Stomach (tissue), 9 donors: ENCODE measurements around the gene FBXW12. TPM values are rescaled to one million over a fixed set of nuclear protein-coding genes. Genes with fewer than 3 reads are reported as not detected.

ENCODE experiments used
- DNase-seq, 2 donors: peaks; one replicate each; pipeline versions ENCODE4 v3.0.0 to v3.0.0-alpha.2; 2013 to 2019
- H3K27ac ChIP-seq, 5 donors: fragments of 200-600 bp in 4 of 5; sonication (generic) in 4 of 5; one replicate each; pipeline ENCODE4 v1.5.1; 2013 to 2019; ENCODE audit warnings: mild to moderate bottlenecking in 1 of 5, moderate library complexity in 1 of 5
- H3K27me3 ChIP-seq, 3 donors: fragments of 200-600 bp; sonication (generic); one replicate each; pipeline ENCODE4 v1.5.1; 2017 to 2019; ENCODE audit warnings: mixed run types in 1 of 3
- H3K36me3 ChIP-seq, 4 donors: fragments of 200-600 bp; sonication (generic); 1 replicate in 3 of 4; 2 replicates in 1 of 4; pipeline ENCODE4 v1.5.1; 2016 to 2019
- H3K4me1 ChIP-seq, 4 donors: fragments of 200-600 bp; sonication (generic); one replicate each; pipeline ENCODE4 v1.5.1; 2016 to 2019
- H3K4me3 ChIP-seq, 4 donors: fragments of 200-600 bp; sonication (generic) in 3 of 4; one replicate each; pipeline ENCODE4 v1.5.1; 2016 to 2019; ENCODE audit warnings: mild to moderate bottlenecking in 1 of 4
- H3K9me3 ChIP-seq, 4 donors: fragments of 200-600 bp; sonication (generic); one replicate each; pipeline ENCODE4 v1.5.1; 2016 to 2019
- EP300 ChIP-seq: sonication (generic); formaldehyde crosslinking; IDR thresholded peaks from one replicate; pipeline ENCODE4 v1.6.1; 2017; ENCODE audit warnings: antibody characterized with exemption
- POLR2A ChIP-seq, 4 donors: fragments of 450-650 bp; IDR thresholded peaks; one replicate each; pipeline ENCODE4 v1.6.1; 2016; ENCODE audit warnings: antibody characterized with exemption in 4 of 4, control low read depth in 2 of 4, mild to moderate bottlenecking in 1 of 4, moderate library complexity in 1 of 4
- POLR2AphosphoS5 ChIP-seq, 3 donors: sonication (generic); formaldehyde crosslinking; IDR thresholded peaks; one replicate each; pipeline ENCODE4 v1.6.1; 2016; ENCODE audit warnings: antibody characterized with exemption in 3 of 3
- WGBS, 5 donors: extraction: QIAGEN DNeasy Blood & Tissue Kit in 3 of 5; methylation state at CpG; one replicate each; pipeline versions ENCODE4 v1.1.5 to v1.1.7; 2013 to 2018; 5-methylcytosine and 5-hydroxymethylcytosine counted together
- intact Hi-C: fragments of 100-400 bp; cut with DNase I; formaldehyde crosslinking; loops from one replicate; pipeline ENCODE4 v1.15.1; 2023; ENCODE audit warnings: low total_unique reads
- polyA plus RNA-seq, 3 donors: library from polyadenylated mRNA; stranded (reverse); fragments of 200-250 nt; gene quantifications; one replicate each; pipeline ENCODE4 v1.2.3, GENCODE V29; 2013
- total RNA-seq, 5 donors: library from RNA; depleted of rRNA; stranded (reverse); fragments of >200 nt; gene quantifications; one replicate each; pipeline versions ENCODE4 v1.1.0 to v1.2.3, GENCODE V29; 2014 to 2016
- TF ChIP-seq, protein P1 (sequence below), 7 experiments: fragments of 450-650 bp in 4 of 7; fragments of 200-600 bp in 3 of 7; sonication (generic) in 3 of 7; IDR thresholded peaks; one replicate each; pipeline ENCODE4 v1.5.1; 2016 to 2019; ENCODE audit warnings: antibody characterized with exemption in 7 of 7, control low read depth in 2 of 7, mild to moderate bottlenecking in 1 of 7
- donor health status: healthy with polysubstance abuse.
- donor health status: Bipolar disorder and iron deficiency.
- donor health status: healthy.

FBXW12 gene
- total and polyA plus RNA-seq, 8 donors: not detected

DNA sequence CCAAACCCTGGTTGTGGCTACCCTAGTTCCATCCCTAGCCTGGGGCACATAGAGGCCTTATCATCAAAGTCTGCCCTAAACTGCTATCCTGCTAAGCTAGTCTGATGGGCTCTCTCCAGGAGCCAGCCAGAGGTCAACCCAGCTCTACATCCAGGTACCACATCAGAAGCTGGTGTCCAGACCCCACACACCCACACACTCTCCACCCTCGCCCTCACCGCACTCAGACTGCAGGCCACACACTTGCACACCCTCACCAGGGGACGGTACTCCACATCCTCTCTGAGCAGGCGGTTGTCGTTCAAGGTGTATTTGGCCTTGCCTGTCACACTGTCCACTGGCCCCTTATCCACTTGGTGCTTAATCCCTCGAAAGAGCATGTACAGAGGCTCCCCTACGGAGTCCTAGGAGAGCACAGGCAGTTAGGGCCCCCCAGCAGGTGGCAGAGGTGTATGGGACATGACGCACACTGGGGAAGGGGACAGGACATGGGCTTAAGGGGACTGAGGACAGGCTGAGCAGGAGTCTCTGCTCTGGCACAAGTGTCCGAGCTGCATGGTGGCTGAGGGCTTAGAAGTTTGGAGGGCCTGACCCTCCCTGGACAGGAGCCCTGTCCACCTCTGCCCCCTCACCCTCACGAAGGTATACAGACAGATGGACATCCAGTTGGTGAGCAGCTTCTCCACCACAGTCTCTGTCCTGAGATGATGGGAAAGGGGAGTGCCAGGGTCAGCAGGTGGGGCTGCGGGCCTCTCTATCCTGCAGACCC, 39.8 kb downstream of the FBXW12 start:
- Histone ChIP-seq H3K36me3 (peaks cover 79 to 100% (median 100%) of the 10 kb centered on the region in 4 donors), H3K4me3 (no peak overlapping the region), H3K27me3 (no peaks in the 10 kb centered on the region), H3K27ac (no peak overlapping the region), H3K9me3 (no peaks in the 10 kb centered on the region), H3K4me1 (peaks cover 0 to 8% (median 0%) of the 10 kb centered on the region in 4 donors)
- DNase-seq: no peak
- intact Hi-C loops: loop anchor here (10.0 kb wide), 1 partner anchor 137 kb away; no protein-coding TSS in a partner anchor
- TF ChIP-seq, protein P1, sequence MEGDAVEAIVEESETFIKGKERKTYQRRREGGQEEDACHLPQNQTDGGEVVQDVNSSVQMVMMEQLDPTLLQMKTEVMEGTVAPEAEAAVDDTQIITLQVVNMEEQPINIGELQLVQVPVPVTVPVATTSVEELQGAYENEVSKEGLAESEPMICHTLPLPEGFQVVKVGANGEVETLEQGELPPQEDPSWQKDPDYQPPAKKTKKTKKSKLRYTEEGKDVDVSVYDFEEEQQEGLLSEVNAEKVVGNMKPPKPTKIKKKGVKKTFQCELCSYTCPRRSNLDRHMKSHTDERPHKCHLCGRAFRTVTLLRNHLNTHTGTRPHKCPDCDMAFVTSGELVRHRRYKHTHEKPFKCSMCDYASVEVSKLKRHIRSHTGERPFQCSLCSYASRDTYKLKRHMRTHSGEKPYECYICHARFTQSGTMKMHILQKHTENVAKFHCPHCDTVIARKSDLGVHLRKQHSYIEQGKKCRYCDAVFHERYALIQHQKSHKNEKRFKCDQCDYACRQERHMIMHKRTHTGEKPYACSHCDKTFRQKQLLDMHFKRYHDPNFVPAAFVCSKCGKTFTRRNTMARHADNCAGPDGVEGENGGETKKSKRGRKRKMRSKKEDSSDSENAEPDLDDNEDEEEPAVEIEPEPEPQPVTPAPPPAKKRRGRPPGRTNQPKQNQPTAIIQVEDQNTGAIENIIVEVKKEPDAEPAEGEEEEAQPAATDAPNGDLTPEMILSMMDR (IDR thresholded peaks at IDR 0.05): no peak
- no peak for TF ChIP-seq EP300
- TF ChIP-seq POLR2AphosphoS5 (IDR thresholded peaks at IDR 0.05): no peak
- no peak for TF ChIP-seq POLR2A (IDR thresholded peaks at IDR 0.05)
- whole genome bisulfite sequencing, 5 donors: 84 to 92% (median 88%) methylated on average over 10 to 11 of the region's 11 CpGs

DNA sequence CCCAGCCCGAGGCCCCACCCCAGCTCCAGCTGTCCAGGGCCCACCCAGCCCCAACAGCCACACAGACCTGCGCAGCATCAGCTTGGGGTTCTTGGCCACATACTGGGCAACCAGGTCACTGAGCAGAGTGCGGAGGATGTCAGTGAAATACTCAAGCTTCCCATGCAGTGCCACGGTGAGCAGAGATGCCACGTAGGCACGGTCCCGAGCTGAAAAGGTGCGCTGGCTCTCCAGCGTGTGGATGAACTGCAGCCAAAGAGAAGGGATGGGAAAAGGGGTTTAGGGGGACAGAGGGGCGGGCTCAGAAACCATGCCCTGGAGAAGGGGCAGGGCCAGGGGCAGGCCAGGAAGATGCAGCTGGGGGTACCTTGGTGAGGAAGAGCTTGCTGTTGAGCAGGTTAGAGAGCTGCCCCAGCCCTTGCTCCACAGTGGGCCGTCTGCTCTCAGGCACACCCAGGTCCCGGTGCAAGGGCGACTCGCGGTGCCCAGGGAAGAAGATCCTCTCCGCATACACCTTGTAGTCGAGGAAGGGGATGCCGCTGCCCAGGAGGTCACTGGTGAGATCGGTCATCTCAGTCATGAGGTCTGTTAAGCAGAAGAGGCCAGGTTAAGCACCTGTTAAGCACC, 40.5 kb downstream of the FBXW12 start:
- Histone ChIP-seq H3K4me3 (no peak overlapping the region), H3K27me3 (no peaks in the 10 kb centered on the region), H3K36me3 (peaks cover 84 to 100% (median 100%) of the 10 kb centered on the region in 4 donors), H3K4me1 (peaks cover 0 to 8% (median 0%) of the 10 kb centered on the region in 4 donors), H3K9me3 (no peaks in the 10 kb centered on the region), H3K27ac (no peak overlapping the region)
- no peak for DNase-seq
- intact Hi-C loops: loop anchor here (10.0 kb wide), 1 partner anchor 138 kb away; no protein-coding TSS in a partner anchor
- TF ChIP-seq POLR2AphosphoS5 (IDR thresholded peaks at IDR 0.05): no peak
- TF ChIP-seq, protein P1 (IDR thresholded peaks at IDR 0.05): no peak
- no peak for TF ChIP-seq POLR2A (IDR thresholded peaks at IDR 0.05)
- 91 to 93% (median 92%) methylated on average over 15 to 19 of the region's 19 CpGs for WGBS, 5 donors

DNA sequence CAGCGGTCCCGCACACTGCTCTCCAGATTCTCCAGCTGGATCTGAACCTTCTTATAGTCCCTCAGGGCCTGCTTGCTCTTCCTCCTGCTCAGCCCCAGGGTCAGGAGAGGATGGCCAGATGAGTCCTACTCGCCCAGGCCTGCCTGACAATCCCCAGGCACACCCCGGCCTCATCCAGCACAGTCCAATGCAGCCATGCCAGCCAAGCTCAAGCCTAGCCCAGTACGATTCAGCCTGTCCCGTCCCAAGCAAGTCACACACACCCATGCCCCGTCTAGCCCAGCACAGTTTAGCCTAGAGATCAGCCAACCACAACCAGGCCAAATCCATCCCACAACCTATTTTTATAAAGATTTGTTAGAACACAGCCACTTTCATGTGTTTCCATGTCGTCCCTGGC, 41.1 kb downstream of the FBXW12 start:
- Histone ChIP-seq H3K4me3 (no peak overlapping the region), H3K4me1 (peaks cover 0 to 8% (median 0%) of the 10 kb centered on the region in 4 donors), H3K9me3 (no peaks in the 10 kb centered on the region), H3K27me3 (no peaks in the 10 kb centered on the region), H3K27ac (no peak overlapping the region), H3K36me3 (peaks cover 85 to 100% (median 100%) of the 10 kb centered on the region in 4 donors)
- intact Hi-C loops: loop anchor here (10.0 kb wide), 1 partner anchor 138 kb away; no protein-coding TSS in a partner anchor
- no peak for DNase-seq
- TF ChIP-seq EP300 (no peak), POLR2A (IDR thresholded peaks at IDR 0.05) (no peak), POLR2AphosphoS5 (IDR thresholded peaks at IDR 0.05) (no peak)
- TF ChIP-seq, protein P1 (IDR thresholded peaks at IDR 0.05): no peak
- 75 to 92% (median 88%) methylated on average over 7 to 8 of the region's 8 CpGs for WGBS, 5 donors

DNA sequence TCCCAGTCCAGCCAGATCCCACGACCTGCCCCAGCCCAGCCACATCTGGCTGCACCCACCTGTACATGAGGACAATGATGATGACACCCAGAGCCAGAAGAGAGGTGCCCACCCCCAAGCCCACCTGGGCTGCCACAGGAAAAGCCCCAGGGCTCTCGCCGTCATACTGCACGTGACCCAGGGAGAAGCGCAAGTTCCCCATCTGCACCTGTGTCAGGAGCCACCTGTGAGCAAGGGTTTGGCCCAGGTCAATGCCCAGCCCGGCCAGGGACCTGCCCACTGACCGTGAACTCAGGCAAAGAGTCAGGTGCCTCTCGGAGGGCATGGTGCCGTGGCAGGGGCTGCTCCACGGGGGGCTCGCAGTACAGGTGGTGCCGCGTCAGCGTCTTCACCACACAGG, 41.6 kb downstream of the FBXW12 start:
- Histone ChIP-seq H3K27me3 (no peaks in the 10 kb centered on the region), H3K27ac (no peak overlapping the region), H3K4me3 (no peak overlapping the region), H3K36me3 (peaks cover 85 to 100% (median 100%) of the 10 kb centered on the region in 4 donors), H3K4me1 (peaks cover 0 to 8% (median 0%) of the 10 kb centered on the region in 4 donors), H3K9me3 (no peaks in the 10 kb centered on the region)
- no peak for DNase-seq
- TF ChIP-seq POLR2AphosphoS5 (IDR thresholded peaks at IDR 0.05): no peak
- intact Hi-C loops: loop anchor here (10.0 kb wide), 1 partner anchor 139 kb away; no protein-coding TSS in a partner anchor
- WGBS, 5 donors: 70 to 91% (median 88%) methylated on average over 5 to 14 of the region's 14 CpGs
